ENCODE results near the gene KLHDC8A.

KLHDC8A gene

GRCh38 chr1:205304695-205305070 lies 52.0 kb downstream of the KLHDC8A start:
- DNase-seq (ENCODE audit: low spot score) = no peak

GRCh38 chr1:205304046-205304694 lies 52.6 kb downstream of the KLHDC8A start:
- DNase-seq (ENCODE audit: low spot score) = no peak
- no peak for TF ChIP-seq CTCF (IDR thresholded peaks at IDR 0.05; ENCODE audit: extremely low read depth, missing control alignments)

More at GRCh38 chr1:205304695-205305070, 52.0 kb downstream of the KLHDC8A start:
- TF ChIP-seq CTCF (IDR thresholded peaks at IDR 0.05; ENCODE audit: extremely low read depth, missing control alignments) = no peak

GRCh38 chr1:205303247-205303888 lies 53.4 kb downstream of the KLHDC8A start:
- no peak for TF ChIP-seq CTCF (IDR thresholded peaks at IDR 0.05; ENCODE audit: extremely low read depth, missing control alignments)
- no peak for DNase-seq (ENCODE audit: low spot score)

GRCh38 chr1:205301842-205302588 lies 54.7 kb downstream of the KLHDC8A start:
- TF ChIP-seq CTCF (IDR thresholded peaks at IDR 0.05; ENCODE audit: extremely low read depth, missing control alignments) = no peak
- DNase-seq (ENCODE audit: low spot score) = no peak

GRCh38 chr1:205301205-205301821 lies 55.4 kb downstream of the KLHDC8A start:
- no peak for TF ChIP-seq CTCF (IDR thresholded peaks at IDR 0.05; ENCODE audit: extremely low read depth, missing control alignments)
- no peak for DNase-seq (ENCODE audit: low spot score)

- no peak for TF ChIP-seq CTCF (IDR thresholded peaks at IDR 0.05; ENCODE audit: extremely low read depth, missing control alignments)
- DNase-seq (ENCODE audit: low spot score) = no peak
Observed at GRCh38 chr1:205300149-205300548, 56.6 kb downstream of the KLHDC8A start.
